Mesothelial cell of epicardium (in vitro differentiated cells): ENCODE results near the gene RNFT2. TPM values are rescaled to one million over a fixed set of nuclear protein-coding genes. Genes with fewer than 3 reads are reported as not detected.
"Not testable (repeated sequence)": the region's sequence is repeated elsewhere in the genome, so short reads cannot be mapped to it uniquely, and the experiment has no call there.

Experiments used
- DNase-seq, 2 experiments: peaks; one replicate each; pipeline ENCODE4 v3.0.0; 2021; ENCODE audit warnings: low spot score in 2 of 2; ENCODE audit not compliant: unreplicated experiment in 2 of 2
- H3K27ac Mint-ChIP-seq: 2 replicates; pipeline ENCODE4 v1.8.0; 2021; ENCODE audit warnings: mixed read lengths
- H3K27me3 Mint-ChIP-seq: 2 replicates; pipeline ENCODE4 v1.8.0; 2021; ENCODE audit warnings: low read depth, mixed read lengths
- H3K36me3 Mint-ChIP-seq: 2 replicates; pipeline ENCODE4 v1.8.0; 2021; ENCODE audit warnings: mixed read lengths
- H3K4me1 Mint-ChIP-seq: 2 replicates; pipeline ENCODE4 v1.8.0; 2021; ENCODE audit warnings: mixed read lengths
- H3K4me3 Mint-ChIP-seq: 2 replicates; pipeline ENCODE4 v1.8.0; 2021; ENCODE audit warnings: mild to moderate bottlenecking, moderate library complexity, mixed read lengths
- H3K9me3 Mint-ChIP-seq: 2 replicates; pipeline ENCODE4 v1.8.0; 2021; ENCODE audit warnings: mixed read lengths
- total RNA-seq: library from RNA; stranded (reverse); gene quantifications from 3 replicates; pipeline ENCODE4 v1.2.1, GENCODE V29; 2021
- TF ChIP-seq, protein P1 (sequence below): fragments of 200-600 bp; sonication (generic); IDR thresholded peaks from one replicate; pipeline ENCODE4 v1.5.0; 2021; ENCODE audit warnings: antibody characterized with exemption; ENCODE audit not compliant: unreplicated experiment

RNFT2 gene
- total RNA-seq, 1 donor from 2014 or later, result 27.7 TPM

DNA sequence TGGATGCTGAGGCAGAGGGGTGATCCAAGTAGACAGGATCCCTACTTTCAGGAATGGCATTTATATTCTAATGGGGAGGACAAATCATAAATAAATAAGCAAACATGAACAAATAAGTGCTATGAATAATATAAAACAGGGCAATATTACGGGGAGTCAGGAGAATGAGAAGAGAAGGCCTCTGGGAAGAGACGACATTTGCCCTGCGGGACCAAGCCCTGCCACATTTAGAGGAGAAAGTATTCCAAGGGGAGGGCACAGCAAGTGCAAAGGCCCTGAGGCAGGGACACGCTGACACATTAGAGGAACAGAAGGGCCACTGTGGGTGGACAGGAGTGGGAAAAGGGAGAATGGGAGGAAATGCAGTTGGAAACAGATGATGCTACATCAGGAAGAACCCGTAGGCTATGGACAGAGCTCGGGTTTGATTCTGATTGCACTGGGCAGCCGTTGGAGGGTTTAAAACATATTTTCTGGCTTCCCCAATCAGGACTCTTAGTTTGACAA, 1.3 kb downstream of the RNFT2 start:
- Mint-ChIP-seq H3K36me3 (peaks cover 11% of the 10 kb centered on the region), H3K9me3 (no peaks in the 10 kb centered on the region), H3K4me1 (peaks cover 18% of the 10 kb centered on the region), H3K4me3 (no peak overlapping the region), H3K27ac (no peak overlapping the region), H3K27me3 (no peaks in the 10 kb centered on the region)
- TF ChIP-seq, protein P1, sequence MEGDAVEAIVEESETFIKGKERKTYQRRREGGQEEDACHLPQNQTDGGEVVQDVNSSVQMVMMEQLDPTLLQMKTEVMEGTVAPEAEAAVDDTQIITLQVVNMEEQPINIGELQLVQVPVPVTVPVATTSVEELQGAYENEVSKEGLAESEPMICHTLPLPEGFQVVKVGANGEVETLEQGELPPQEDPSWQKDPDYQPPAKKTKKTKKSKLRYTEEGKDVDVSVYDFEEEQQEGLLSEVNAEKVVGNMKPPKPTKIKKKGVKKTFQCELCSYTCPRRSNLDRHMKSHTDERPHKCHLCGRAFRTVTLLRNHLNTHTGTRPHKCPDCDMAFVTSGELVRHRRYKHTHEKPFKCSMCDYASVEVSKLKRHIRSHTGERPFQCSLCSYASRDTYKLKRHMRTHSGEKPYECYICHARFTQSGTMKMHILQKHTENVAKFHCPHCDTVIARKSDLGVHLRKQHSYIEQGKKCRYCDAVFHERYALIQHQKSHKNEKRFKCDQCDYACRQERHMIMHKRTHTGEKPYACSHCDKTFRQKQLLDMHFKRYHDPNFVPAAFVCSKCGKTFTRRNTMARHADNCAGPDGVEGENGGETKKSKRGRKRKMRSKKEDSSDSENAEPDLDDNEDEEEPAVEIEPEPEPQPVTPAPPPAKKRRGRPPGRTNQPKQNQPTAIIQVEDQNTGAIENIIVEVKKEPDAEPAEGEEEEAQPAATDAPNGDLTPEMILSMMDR, result no peak
- DNase-seq, result no peak

DNA sequence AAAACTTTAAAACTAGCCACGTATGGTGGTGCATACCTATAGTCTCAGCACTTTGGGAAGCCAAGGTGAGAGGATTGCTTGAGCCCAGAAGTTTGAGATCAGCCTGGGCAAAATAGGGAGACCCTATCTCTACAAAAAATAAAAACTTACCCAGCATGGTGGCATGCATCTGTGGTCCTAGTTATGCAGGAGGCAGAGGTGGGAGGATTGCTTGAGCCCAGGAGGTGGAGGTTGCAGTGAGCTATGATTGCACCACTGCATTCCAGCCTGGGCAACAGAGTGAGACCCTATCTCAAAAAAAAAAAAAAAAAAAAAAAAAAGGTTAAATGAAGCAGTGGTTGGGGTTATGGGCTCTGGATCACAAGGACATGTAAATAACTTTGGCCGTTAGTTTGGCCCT, 4.7 kb downstream of the RNFT2 start:
- DNase-seq, H3K27ac Mint-ChIP-seq, H3K36me3 Mint-ChIP-seq, H3K4me3 Mint-ChIP-seq, H3K27me3 Mint-ChIP-seq, H3K4me1 Mint-ChIP-seq, H3K9me3 Mint-ChIP-seq: not testable (repeated sequence)

GRCh38 chr12:116744766-116745165, 6.7 kb downstream of the RNFT2 start:
- Mint-ChIP-seq H3K27ac (no peak overlapping the region), H3K27me3 (no peaks in the 10 kb centered on the region), H3K4me1 (no peaks in the 10 kb centered on the region), H3K4me3 (no peak overlapping the region), H3K36me3 (peaks cover 3% of the 10 kb centered on the region), H3K9me3 (no peaks in the 10 kb centered on the region)
- no peak for DNase-seq
- TF ChIP-seq, protein P1, result no peak

GRCh38 chr12:116745554-116745953, 7.4 kb downstream of the RNFT2 start:
- no peaks in the 10 kb centered on the region for H3K4me1 Mint-ChIP-seq
- no peaks in the 10 kb centered on the region for H3K9me3 Mint-ChIP-seq
- TF ChIP-seq, protein P1, result no peak
- H3K27ac Mint-ChIP-seq, result no peak overlapping the region
- H3K4me3 Mint-ChIP-seq, result no peak overlapping the region
- no peaks in the 10 kb centered on the region for H3K27me3 Mint-ChIP-seq
- H3K36me3 Mint-ChIP-seq, result peaks cover 3% of the 10 kb centered on the region
- no peak for DNase-seq

DNA sequence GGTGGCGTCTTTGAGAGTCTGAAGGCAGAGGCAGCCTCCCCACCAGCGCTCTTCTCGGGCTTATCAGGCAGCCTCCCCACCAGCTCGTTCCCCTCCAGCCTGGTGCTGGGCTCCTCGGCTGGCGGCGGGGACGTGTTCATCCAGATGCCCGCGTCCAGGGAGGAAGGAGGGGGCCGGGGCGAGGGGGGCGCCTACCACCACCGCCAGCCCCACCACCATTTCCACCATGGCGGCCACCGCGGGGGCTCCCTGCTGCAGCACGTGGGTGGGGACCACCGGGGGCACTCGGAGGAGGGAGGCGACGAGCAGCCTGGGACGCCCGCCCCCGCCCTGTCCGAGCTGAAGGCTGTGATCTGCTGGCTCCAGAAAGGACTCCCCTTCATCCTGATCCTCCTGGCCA, 11.8 kb downstream of the RNFT2 start:
- H3K9me3 Mint-ChIP-seq, result peaks cover 4% of the 10 kb centered on the region
- no peak for DNase-seq
- no peak overlapping the region for H3K27ac Mint-ChIP-seq
- no peaks in the 10 kb centered on the region for H3K27me3 Mint-ChIP-seq
- no peaks in the 10 kb centered on the region for H3K4me1 Mint-ChIP-seq
- peaks cover 19% of the 10 kb centered on the region for H3K36me3 Mint-ChIP-seq
- H3K4me3 Mint-ChIP-seq, result no peak overlapping the region
- TF ChIP-seq, protein P1, result no peak

GRCh38 chr12:116750298-116750697, 12.2 kb downstream of the RNFT2 start:
- no peaks in the 10 kb centered on the region for H3K4me1 Mint-ChIP-seq
- peaks cover 4% of the 10 kb centered on the region for H3K9me3 Mint-ChIP-seq
- TF ChIP-seq, protein P1, result no peak
- no peaks in the 10 kb centered on the region for H3K27me3 Mint-ChIP-seq
- DNase-seq, result no peak
- no peak overlapping the region for H3K27ac Mint-ChIP-seq
- no peak overlapping the region for H3K4me3 Mint-ChIP-seq
- H3K36me3 Mint-ChIP-seq, result peaks cover 19% of the 10 kb centered on the region

DNA sequence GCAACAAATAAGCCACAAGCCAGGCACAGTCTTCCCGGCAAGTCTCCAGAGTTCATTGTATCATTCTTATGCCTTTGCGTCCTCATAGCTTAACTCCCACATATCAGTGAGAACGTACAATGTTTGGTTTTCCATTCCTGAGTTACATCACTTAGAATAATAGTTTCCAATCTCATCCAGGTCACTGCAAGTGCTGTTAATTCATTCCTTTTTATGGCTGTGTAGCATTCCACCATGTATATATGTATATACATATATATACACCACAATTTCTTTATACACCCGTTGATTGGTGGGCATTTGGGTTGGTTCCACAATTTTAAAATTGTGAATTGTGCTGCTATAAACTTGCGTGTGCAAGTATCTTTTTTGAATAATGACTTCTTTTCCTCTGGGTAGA, 16.0 kb downstream of the RNFT2 start:
- H3K36me3 Mint-ChIP-seq, result peaks cover 30% of the 10 kb centered on the region
- not testable (repeated sequence) for H3K27ac Mint-ChIP-seq, DNase-seq, H3K27me3 Mint-ChIP-seq, H3K9me3 Mint-ChIP-seq, H3K4me3 Mint-ChIP-seq, H3K4me1 Mint-ChIP-seq

GRCh38 chr12:116754783-116755182, 16.7 kb downstream of the RNFT2 start:
- H3K36me3 Mint-ChIP-seq, result peaks cover 31% of the 10 kb centered on the region
- H3K9me3 Mint-ChIP-seq, DNase-seq, H3K4me3 Mint-ChIP-seq, H3K27ac Mint-ChIP-seq, H3K27me3 Mint-ChIP-seq, H3K4me1 Mint-ChIP-seq: not testable (repeated sequence)
